Measurements from ENCODE around the gene DAPK3.
A peak's percentile ranks its signal among the peaks of the same experiment; 100 is the strongest.
"Not testable (repeated sequence)": the region's sequence is repeated elsewhere in the genome, so short reads cannot be mapped to it uniquely, and the experiment has no call there.

DAPK3 gene

DNA sequence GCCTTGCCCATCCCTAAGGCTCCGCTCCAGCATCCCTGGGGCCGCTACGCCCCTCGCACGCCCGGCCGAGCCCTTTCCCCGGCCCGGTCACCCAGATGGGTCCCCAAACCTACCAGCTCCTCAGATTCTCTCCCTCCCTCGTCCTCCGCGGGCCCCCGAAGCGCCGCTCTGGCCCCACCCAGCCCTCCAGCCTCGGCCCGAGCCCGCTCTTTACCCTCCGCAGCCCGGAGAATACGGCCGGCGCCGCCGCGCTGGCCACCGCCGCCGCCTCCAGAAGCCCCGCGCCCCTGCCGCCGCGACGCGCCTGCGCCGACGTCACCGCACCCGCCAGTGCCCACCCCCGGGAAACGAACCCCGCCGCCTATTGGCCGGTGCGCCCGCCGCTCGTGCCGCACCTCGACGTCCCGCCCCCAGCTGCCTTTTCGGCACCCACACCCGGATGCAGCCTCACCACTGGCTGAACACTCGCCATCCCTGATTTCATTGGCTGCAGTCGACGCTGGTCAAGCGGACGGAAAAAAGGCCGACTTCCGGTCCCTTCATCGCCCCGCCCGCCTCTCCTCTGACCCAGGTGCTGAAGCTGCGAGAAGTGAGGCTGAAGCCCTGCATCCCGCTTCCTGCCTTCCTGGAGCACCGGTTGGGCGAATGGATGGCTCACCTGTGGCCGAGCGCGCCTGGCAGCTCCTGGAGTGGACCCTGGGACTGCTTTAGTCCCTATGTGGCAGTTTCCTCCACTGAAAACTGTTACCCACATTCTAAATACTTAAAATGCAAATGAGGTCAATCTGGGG, at the start of gene DAPK3:
Gene DAPK3, minus strand, starts transcription at position 292 of the 791 bp plus-strand sequence. CDS start 1,364 bp downstream, outside the sequence.
- DNase-seq = peak; percentile 99

DNA sequence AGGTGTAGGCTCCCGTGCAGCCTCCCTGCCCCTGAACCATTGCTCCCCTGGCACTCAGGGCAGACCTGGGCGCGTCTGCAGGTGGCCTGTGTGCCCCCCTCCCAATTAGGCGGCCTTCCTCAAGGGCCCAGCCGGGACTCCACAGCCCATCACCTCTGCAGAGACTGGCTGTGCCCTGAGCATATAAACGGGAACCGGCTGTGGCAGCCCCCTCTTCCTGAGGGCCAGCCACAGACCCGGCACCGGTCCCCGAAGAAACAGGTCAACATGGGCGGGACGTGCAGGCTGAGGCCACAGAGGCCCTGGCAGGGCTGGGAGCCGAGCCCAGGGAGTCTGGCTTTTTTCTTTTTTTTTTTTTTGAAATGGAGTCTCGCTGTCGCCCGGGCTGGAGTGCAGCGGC, 48.7 kb upstream of the DAPK3 start:
- no peak for DNase-seq

DNA sequence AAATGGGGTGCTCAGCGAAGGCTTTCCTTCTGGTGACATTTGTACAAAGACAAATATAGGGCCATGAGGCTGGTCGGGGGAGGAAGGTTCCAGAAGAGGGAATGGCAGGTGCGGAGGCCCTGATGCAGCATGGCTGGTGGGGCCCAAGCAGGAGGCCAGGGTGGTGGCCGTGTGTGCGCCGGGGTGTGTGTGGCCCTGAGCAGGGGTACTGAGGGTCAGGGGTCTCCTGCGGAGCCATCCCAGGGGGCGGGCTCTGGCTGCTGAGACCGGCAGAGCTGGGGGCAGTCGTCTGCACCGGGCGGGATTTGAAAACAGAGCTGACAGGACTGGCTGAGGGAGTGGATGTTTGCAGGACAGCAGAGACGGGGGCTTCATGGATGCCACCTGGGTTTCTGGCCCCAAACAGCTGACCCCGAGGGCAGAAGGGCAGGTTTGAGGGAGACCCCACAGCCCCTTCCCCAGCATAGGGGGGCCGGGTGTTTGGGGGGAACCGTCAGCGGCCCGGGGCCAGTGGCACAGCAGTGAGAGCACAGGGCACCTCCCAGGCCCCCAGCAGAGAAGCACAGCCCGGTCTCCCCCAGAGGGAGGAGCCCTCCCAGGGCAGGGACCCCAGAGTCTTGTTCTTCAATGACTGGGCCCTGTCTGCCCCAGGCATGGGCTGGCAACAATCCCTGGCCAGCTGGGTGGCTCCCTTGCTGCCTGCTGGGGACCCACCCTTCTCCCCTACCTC, 48.0 kb upstream of the DAPK3 start:
- no peak for DNase-seq

DNA sequence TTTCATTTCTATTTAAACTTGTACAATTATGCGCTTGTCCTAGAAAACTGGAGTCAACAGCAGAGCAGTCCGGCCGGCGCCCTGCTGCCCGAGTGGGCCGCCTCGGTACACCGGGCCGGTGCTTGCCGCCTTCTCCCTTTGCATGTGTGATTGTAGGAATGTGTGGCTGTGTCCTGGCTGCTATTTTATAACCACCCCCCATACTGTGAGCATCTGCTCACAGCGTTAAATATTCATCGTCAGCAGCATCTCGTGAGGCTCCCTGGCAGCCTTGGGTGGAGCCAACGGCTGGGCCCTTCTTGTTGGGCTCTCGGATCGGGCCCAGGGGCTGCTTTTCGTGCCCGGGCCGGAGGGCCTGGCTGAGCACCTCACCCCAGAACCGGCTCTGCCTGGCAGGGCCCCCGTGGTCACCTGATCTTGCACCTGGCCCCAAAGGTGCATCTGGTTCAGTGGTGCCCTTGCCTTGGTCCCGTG, 47.3 kb upstream of the DAPK3 start:
- DNase-seq = no peak

DNA sequence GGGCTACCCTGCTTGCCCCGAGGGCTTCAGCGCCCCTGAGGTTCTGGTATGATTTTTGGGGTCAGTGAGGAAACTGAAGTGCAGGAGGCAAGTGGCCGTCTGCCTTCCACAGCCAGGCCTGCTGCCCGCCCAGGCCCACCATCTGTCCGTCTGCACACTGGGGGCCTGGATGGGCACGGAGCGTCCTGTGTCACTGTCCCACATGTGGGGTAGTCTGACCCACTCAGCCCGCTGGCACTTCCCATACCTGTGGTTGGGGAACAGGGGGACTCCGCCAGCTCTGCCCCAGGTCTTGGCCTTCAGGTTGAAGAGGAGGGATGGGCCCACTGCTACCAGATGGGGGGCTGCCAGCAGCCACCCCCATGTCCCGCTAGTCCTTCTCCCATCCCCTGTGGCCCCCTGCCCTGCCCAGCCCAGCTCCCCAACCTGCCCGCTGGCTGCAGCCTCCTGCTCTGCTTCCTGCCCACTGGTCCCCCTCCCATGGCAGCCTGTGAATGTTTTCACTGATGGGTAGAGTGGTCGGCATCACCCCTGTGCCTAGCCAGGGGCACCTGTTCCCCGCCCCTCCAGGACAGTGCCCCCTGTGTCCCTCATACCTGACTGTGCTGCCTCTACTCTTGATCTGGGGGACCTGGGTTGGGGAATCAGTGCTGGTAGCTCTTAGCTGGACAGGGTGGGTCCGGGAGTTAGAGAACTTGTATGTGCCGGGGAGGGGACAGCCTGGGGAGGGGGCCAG, 46.2 kb upstream of the DAPK3 start:
- DNase-seq = no peak

DNA sequence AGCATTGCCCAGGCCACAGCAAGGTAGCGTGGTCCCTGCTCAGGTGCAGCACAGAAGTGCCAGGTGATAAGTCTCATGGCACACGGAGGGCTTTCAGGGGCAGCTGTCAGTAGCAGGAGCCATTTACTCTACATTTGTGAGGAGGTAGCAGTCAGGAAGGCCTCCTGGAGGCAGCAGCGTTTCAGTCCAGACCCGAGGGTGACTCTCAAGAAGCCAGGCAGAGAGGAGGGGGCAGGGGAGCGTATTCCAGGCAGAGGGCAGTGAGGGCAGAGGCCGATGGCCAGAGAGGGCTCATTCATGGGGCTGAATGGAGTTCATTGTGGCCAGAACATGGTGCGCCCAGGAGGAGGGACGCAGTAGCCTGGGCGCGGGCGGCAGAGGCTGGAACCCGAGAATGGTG, 45.6 kb upstream of the DAPK3 start:
- DNase-seq = no peak

DNA sequence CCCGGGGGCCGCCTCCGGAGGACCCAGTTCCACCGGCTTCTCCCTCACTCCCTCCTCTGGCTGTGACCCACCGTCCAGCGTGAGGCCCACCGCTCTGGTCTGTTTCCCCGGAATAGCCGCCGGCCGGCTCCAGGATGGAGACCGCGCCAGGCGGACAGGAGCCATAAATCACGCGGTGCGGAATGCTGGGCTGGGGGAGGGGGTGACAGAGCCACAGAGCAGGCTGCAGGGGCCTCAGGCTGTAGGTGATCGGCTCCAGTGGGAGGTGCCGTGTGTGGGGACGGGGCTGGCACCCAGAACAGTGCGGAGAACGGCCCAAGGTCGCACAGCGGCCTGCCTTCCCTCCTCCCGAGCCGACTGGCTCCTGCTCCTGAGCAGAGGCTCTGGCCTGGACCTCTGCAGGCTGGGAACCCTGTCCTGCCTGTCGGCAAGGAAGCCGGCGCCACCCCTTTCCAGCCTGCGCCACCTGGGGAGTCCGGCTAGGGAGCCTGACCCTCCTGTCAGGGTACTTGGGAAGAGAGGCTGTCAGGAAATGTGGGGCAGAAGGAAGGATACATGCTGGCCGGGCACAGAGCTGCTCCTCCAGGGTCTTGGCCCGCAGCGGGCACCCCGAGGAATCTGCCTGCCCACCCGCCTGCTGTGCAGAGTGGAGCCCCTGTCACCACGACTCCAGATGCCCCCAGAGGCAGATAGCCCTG, 45.0 kb upstream of the DAPK3 start:
- DNase-seq = no peak

DNA sequence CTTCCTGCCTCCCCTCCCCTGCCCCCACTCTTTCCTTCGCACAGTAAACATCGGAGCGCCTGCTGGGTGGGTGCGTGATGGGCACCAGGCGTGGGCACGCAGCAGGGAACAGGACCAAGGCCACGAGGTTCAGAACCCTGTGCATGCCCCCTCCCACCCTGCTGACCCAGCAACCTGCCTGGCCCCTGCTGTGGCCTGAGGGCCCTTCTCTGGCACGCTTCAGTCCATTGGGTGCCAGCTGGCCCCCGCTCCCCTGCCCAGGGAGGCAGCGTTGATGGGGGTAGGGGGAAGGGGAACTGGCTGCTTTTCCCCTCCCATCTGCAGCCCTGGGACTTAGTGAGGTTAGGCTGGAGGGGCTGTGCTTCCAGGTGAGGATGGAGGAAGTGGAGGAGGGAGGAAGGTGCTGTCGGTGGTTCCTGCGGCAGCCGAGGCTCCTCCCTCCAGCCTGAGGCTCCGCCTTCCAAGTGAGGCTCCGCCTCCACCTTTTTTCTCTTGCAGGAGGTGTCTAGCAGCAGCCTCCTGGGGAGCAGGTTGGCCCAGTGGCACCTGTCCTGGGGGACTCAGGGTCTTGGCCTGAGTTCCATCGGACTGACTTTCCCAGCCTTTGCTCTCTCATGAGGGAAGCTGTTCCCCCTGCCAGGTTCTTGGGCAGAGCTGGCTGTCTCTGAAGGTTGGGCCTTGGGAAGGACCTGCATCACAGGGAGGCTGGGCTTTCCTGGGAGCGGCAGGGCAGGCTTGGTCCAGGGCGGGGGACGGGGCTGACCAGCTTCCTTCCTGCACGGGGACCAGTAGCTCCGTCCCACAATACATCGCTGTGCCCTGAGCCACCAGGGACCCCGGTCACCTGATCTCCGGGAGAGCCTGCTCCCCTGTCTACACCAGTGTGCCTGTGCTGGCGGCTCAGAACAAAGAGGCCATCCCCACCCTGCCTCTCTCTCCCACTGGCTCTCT, 43.9 kb upstream of the DAPK3 start:
- peak; percentile 37 for DNase-seq

DNA sequence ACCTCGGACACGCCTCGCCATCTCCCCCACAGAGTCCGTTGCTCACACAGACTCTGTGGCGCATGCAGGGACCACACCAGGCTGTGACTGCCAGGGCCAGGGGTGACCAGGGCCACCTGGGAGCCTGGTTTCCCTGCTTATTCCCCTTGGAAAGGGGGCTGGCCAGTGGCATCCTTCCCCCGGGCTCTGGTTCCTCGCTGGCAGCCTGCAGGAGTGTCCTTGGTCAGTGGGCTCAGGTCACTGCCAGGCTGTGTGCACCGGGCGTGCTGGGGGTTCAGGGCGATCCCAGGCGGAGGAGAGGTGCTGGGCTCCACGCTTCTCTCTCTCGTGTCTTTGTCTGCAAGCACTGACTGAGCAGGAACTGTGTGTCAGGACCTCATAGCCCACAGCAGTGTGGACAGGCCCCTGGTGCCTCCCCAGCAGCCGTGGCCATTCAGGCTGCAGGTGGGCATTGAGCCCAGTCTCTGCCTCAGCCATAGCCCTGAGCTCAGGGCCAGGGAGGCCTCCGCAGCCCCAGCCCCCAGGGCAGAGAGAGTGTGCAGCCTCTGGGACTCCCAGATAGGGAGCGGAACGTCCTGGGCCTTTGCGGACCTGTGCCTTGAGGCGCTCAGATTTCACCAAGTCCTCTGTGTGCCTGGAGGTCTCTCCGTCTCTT, 43.1 kb upstream of the DAPK3 start:
- no peak for DNase-seq

DNA sequence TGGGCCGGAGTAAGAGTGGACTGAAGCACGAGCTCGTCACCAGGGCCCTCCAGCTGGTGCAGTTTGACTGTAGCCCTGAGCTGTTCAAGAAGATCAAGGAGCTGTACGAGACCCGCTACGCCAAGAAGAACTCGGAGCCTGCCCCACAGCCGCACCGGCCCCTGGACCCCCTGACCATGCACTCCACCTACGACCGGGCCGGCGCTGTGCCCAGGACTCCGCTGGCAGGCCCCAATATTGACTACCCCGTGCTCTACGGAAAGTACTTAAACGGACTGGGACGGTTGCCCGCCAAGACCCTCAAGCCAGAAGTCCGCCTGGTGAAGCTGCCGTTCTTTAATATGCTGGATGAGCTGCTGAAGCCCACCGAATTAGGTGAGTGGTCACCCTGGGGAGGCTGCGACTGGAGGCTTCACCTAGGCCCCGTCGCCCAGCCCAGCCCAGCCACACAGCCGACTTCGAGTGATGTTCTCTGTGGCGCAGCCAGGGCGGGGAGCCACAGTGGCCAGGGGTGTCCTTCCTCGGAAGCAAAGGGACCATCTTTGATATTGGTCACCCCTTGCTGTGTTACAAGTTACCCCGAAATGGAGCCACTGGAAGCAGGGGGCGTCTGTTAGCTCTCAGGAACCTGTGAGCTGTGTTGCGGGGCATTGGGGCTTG, 42.2 kb upstream of the DAPK3 start:
- no peak for DNase-seq

DNA sequence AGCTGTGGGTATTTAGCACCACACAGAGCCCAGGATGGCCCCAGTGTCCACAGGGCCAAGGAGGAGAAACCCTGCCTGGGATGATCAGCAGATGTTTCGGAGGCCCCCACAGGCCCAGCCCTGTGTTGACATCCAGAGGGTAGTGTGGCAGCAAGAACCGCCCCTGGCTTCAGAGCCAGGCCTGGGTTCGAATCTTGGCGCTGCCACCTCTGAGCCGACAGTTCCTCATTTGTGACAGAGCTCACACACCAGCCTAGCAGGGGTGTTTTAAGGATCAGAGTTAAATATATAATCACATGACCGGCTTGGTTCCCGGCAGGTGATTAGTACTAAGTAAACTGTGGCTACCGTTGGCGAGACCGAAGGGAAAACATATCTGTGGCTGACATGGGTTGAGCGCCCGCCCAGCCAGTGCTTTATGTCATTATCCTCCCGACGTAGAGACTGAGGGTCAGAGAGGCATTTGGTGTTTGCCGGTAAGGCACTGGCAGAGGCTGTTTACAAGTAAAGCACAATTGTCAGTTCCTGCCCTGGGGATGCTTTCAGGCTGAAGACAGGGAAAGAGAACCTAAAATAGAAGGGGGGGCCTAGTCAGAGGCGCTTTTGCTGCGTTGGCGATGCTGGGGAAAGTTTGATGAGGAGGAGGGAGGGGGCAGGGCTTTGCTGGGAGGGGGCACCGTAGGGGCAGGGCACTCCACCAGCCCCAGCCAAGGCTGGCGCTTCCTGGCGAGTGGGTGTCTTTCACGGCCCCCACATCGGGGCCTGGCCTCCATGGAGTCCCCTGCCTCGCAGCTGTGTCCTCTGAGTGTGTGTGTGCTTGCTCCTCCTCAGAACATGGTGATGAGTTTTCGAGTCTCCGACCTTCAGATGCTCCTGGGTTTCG, 41.4 kb upstream of the DAPK3 start:
- no peak for DNase-seq

DNA sequence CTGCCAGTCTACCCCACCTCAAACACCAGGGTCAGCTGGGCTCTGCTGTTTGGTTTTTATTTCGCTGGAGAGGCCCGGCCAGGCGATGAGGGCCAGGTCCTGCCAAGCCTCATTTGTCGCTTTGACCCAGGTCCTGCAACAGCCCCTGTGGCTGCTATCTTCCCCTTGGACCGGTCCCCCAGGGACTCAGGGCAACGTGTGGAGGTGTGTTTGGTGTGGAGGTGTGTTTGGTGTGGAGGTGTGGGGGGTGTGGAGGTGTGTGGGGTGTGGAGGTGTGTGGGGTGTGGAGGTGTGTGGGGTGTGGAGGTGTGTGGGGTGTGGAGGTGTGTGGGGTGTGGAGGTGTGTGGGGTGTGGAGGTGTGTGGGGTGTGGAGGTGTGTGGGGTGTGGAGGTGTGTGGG, 40.5 kb upstream of the DAPK3 start:
- DNase-seq = not testable (repeated sequence)

DNA sequence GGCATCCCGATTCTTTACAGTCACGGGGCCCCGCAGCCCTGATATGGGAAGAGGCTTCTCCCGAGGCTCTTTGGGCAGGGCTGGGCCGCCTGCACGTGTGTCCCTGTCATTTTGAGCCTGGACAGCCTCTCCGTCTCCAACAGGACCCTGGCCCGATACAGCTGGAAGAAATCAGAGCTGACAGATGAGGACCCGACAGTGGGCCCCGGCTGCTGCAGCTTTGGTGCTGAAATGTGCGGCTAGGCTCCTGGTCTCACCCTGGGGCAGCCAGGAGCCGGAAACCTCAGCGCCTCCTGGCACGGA, 39.9 kb upstream of the DAPK3 start:
- DNase-seq = no peak

DNA sequence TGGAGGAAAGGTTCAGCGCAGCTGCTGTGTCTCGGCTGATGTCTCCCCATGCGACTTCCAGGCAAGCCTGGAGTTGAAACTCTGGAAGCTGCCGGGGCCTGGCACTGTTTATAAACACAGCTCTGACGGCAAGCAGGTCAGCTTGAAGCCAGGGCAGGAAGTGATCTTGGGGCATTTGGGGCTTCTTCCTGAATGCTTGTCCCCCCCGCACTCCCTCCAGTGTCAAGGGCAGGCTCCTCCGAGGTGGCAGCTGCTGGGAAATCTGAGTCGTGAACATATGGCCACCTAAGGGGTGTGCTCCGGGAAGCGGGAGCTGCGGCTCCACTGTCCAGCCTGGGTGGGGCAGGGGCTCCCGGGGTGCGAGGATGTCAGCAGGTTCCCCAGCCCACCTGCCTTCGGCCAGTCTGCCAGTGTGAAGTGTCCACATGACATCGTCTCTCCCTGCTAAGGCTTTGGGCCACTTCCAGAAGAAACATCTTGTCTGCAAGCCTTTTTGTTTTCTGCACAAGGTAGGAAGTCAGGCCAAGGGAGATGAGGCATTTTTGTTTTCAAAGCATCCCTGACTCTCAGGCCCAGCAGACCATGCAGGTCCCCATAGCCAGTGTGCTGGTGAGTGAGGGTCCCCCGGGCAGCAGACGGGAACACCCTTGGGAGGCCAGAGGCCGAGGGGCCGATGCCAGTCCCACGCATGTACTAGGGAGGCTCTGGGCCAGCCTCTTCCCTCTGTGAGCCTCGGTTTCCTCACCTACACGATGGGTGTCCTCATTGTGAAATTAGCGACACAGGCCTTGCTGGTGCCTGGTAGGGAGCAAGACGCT, 39.3 kb upstream of the DAPK3 start:
- DNase-seq = no peak

DNA sequence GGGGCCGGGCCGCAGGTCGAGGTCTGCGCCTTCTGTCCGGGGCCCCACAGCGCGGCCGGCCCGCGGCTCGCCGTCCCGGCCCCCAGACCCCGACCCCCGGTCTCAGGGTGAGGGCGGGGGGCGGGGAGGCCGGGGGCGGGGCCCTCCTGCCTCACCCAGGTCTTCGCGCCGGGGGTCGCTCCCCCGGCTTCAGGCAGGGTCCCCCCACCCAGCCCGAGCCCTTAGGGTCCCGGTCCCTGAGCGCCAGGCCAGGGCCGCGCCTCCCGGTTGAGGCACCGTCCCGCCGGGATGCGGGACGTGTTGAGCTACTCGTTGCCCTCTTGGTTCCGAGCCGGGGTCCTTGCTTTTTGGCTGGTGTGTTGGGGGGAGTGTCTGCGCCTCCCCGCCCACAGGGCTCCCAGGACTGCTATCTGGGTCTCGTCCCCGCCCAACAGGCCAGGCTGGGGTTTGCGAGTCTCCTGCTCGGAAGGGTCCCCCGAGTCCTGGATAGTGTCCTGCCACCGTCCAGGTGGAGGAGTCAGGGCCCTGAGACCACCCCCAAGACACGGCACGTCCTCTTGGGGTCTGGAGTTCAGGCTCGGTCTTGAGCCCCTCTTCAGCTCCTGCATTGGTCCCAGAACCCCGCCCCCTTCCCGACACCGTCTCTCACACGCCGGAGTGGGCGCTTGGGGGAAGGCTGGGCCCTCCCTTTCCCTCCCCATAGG, 37.1 kb upstream of the DAPK3 start:
- peak; percentile 59 for DNase-seq

DNA sequence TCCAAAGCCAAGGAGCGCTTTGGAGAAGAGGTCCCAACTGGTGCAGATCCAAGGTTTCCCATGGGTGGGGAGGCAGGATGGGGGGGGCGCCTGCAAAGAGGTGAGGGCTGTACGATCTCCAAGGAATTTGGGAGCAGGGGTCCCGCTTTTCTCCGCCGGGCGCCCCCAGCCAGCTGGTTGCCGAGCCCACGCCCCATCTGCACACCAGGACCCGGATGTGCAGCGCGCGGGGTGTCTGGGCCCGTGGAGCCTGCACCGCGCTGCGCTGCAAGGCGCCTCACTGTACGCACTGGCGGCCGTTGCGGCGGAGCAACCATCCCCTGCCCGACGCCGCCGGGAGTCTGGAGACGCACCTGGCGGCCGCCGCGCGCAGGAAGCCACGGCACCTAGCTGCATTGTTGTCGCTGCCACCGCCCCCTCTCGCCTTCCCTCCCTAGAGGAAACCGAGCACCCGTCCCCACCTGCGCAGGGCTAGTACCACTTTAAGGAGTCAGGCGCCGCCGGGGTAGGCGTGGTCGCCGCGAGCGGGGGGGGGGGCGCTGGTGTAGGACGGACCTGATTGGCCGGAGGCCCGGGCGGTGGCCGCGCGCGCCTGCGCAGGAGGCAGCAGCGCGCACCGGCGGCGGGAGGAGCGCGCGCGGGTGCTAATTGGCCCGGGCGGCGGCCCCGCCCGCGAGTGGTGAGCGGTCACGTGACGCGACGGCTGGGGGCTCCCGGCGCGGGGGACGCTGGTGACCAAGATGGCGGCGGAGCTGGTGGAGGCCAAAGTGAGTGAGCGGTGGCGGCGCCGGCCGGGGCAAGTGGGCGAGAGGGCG, 36.3 kb upstream of the DAPK3 start, which contains the start of gene PIAS4:
Gene PIAS4, plus strand, starts transcription at position 716 of the 815 bp plus-strand sequence. Its CDS starts 25 bp downstream, at position 741.
- peak; percentile 98 for DNase-seq

DNA sequence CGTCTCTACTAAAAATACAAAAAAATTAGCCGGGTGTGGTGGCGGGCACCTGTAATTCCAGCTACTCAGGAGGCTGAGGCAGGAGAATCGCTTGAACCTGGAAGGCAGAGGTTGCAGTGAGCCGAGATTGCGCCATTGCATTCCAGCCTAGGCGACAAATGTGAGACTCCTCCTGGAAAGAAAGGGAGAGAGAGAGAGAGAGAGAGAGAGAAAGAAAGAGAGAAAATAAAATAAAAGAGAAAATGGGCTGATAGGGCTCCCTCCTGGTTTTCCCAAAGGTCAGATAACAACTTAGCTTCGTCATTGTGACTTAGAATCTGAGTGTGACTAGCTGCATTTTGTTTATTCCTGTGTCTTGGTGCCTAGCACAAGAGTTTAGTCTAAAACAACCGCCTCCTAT, 34.5 kb upstream of the DAPK3 start:
- not testable (repeated sequence) for DNase-seq
